ENCODE measurements around the gene NPAS2.
A peak's percentile ranks its signal among the peaks of the same experiment; 100 is the strongest.

Gene NPAS2

GRCh38 chr2:100993294-100993693, 173.4 kb downstream of the NPAS2 start:
- no peak overlapping the region for H3K4me3 ChIP-seq (ENCODE audit: low read depth, low read length)
- DNase-seq (ENCODE audit: low read depth): no peak
- no peak for TF ChIP-seq CTCF (IDR thresholded peaks at IDR 0.05; ENCODE audit: insufficient read depth, low read depth, low read length, missing control alignments)

GRCh38 chr2:100995309-100996075, 175.6 kb downstream of the NPAS2 start:
- H3K4me3 ChIP-seq (ENCODE audit: low read depth, low read length): no peak overlapping the region
- no peak for TF ChIP-seq CTCF (IDR thresholded peaks at IDR 0.05; ENCODE audit: insufficient read depth, low read depth, low read length, missing control alignments)
- no peak for DNase-seq (ENCODE audit: low read depth)

GRCh38 chr2:100997509-100998234, 177.7 kb downstream of the NPAS2 start:
- TF ChIP-seq CTCF (IDR thresholded peaks at IDR 0.05; ENCODE audit: insufficient read depth, low read depth, low read length, missing control alignments): no peak
- no peak overlapping the region for H3K4me3 ChIP-seq (ENCODE audit: low read depth, low read length)

GRCh38 chr2:100998235-100998573, 178.3 kb downstream of the NPAS2 start:
- no peak for TF ChIP-seq CTCF (IDR thresholded peaks at IDR 0.05; ENCODE audit: insufficient read depth, low read depth, low read length, missing control alignments)
- no peak overlapping the region for H3K4me3 ChIP-seq (ENCODE audit: low read depth, low read length)
- no peak for DNase-seq (ENCODE audit: low read depth)

More at GRCh38 chr2:100997509-100998234, 177.7 kb downstream of the NPAS2 start:
- DNase-seq (ENCODE audit: low read depth): no peak

GRCh38 chr2:100999995-101000394, 180.1 kb downstream of the NPAS2 start:
- no peak overlapping the region for H3K4me3 ChIP-seq (ENCODE audit: low read depth, low read length)
- no peak for TF ChIP-seq CTCF (IDR thresholded peaks at IDR 0.05; ENCODE audit: insufficient read depth, low read depth, low read length, missing control alignments)
- no peak for DNase-seq (ENCODE audit: low read depth)

- TF ChIP-seq CTCF (IDR thresholded peaks at IDR 0.05; ENCODE audit: insufficient read depth, low read depth, low read length, missing control alignments): no peak
- peak; percentile 98 for DNase-seq (ENCODE audit: low read depth)
- peak within 1 kb of the TSS; percentile 78 for H3K4me3 ChIP-seq (ENCODE audit: low read depth, low read length)
Measured at GRCh38 chr2:101001691-101002561, 182.0 kb downstream of the NPAS2 start, which contains the start of gene RPL31. Gene RPL31 (plus strand): TSS chr2:101002289. CDS start chr2:101002702, 413 bp downstream.

Data from GM12865 (cell line).